K562 (cell line): ENCODE data around the gene PIK3R4. TPM values are rescaled to one million over a fixed set of nuclear protein-coding genes. Genes with fewer than 3 reads are reported as not detected.

ENCODE experiments used
- ATF2 ChIP-seq: sonication (generic); formaldehyde crosslinking; IDR thresholded peaks from 2 replicates; pipeline ENCODE4 v1.8.1; 2022; ENCODE audit warnings: missing genetic modification reagents
- PCBP1 ChIP-seq: fragments of 200-400 bp; formaldehyde crosslinking; IDR thresholded peaks from 2 replicates; pipeline ENCODE4 v1.6.1; 2018; ENCODE audit warnings: mild to moderate bottlenecking, low read depth, low read length; ENCODE audit not compliant: poor library complexity, severe bottlenecking
- PHF8 ChIP-seq: fragments of 200-600 bp; sonication (generic); IDR thresholded peaks from 2 replicates; pipeline ENCODE4 v1.6.1; 2012; ENCODE audit warnings: mixed run types, mild to moderate bottlenecking, inconsistent platforms, low read length, moderate library complexity, borderline replicate concordance
- POU5F1 ChIP-seq: fragments of 150-350 bp; IDR thresholded peaks from 2 replicates; pipeline ENCODE4 v1.6.1; 2014; ENCODE audit warnings: borderline replicate concordance, low read length, low read depth, mild to moderate bottlenecking; ENCODE audit not compliant: partially characterized antibody
- PRDM10 ChIP-seq: fragments of 450-650 bp; IDR thresholded peaks from 2 replicates; pipeline ENCODE4 v1.6.1; 2018; ENCODE audit not compliant: partially characterized antibody
- TBP ChIP-seq: optimal IDR thresholded peaks from 2 replicates; pipeline ENCODE3; 2011; ENCODE audit warnings: low read depth, low read length, improper control_type of control experiment
- THAP12 ChIP-seq: fragments of 250-450 bp; sonication (Bioruptor Pico); IDR thresholded peaks from 2 replicates; pipeline ENCODE4 v1.9.0; 2021; ENCODE audit warnings: mild to moderate bottlenecking, inconsistent platforms
- ZMIZ1 ChIP-seq, 2 experiments: fragments of 150-350 bp in 1 of 2; IDR thresholded peaks; 2 replicates each; pipeline ENCODE4 v1.6.1; 2012 to 2016; ENCODE audit warnings: low read depth in 2 of 2, low read length in 2 of 2, mild to moderate bottlenecking in 1 of 2, moderate library complexity in 1 of 2
- polyA plus RNA-seq, 8 experiments: library from polyadenylated mRNA; depleted of rRNA in 4 of 8; stranded (reverse) in 5 of 8; unstranded in 3 of 8; fragments of >200 nt; fragmentation: Nextera tagmentation in 2 of 8; fragmentation: Illumina TruSeq in 1 of 8; extraction: Ambion mirVana in 2 of 8; extraction: Trizol in 1 of 8; gene quantifications; 2 replicates each; pipeline versions ENCODE4 v1.2.1 to v1.2.3, GENCODE V29; 2011 to 2014; ENCODE audit warnings: inconsistent platforms in 1 of 8, missing spikeins in 1 of 8
- total RNA-seq, 7 experiments: library from RNA; depleted of rRNA in 6 of 7; stranded (reverse); fragments of >200 nt in 6 of 7; fragmentation: Illumina TruSeq in 2 of 7; extraction: Trizol in 2 of 7; gene quantifications; 2 replicates each; pipeline versions ENCODE4 v1.2.1 to v1.2.3, GENCODE V29; 2011 to 2021; ENCODE audit warnings: low replicate concordance in 1 of 7

PIK3R4 gene
- total and polyA plus RNA-seq, 9 of the 15 experiments (the other 6 are each of a cell fraction or from before 2014, with no cell fraction given), result 20.6 to 45.8 (median 26.0) TPM

GRCh38 chr3:130746246-130747039, at the start of gene PIK3R4 (continued):
- no peak for TF ChIP-seq ZMIZ1 (IDR thresholded peaks at IDR 0.05; ENCODE audit: low read depth in 2 of 2, low read length in 2 of 2)
- TF ChIP-seq ATF2 (CRISPR knock-in tag), result no peak
- TF ChIP-seq THAP12, result no peak
- TF ChIP-seq TBP, result peak; percentile 65
- TF ChIP-seq PHF8, result peak; percentile 77; the same call in 1 of the 2 replicates
- TF ChIP-seq PCBP1, result no peak
- TF ChIP-seq PRDM10, result peak; percentile 75
- no peak for TF ChIP-seq POU5F1
